ENCODE measurements around the gene FBXO27. TPM values are rescaled to one million over a fixed set of nuclear protein-coding genes. Genes with fewer than 3 reads are reported as not detected.

FBXO27 gene
- total RNA-seq, 1 experiment from 2014 or later, result 18.9 TPM

GRCh38 chr19:39080431-39080830 lies 48.1 kb upstream of the FBXO27 start:
- TF ChIP-seq, protein P1, sequence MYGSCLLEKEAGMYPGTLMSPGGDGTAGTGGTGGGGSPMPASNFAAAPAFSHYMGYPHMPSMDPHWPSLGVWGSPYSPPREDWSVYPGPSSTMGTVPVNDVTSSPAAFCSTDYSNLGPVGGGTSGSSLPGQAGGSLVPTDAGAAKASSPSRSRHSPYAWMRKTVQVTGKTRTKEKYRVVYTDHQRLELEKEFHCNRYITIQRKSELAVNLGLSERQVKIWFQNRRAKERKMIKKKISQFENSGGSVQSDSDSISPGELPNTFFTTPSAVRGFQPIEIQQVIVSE (CRISPR knock-in tag; IDR thresholded peaks at IDR 0.05; ENCODE audit: borderline replicate concordance), result no peak
- POLR2A ChIA-PET, result no interaction called here
- Mint-ChIP-seq H3K9me3 (no peaks in the 10 kb centered on the region), H3K27me3 (ENCODE audit: low read depth) (peaks cover 37% of the 10 kb centered on the region), H3K4me3 (no peak overlapping the region), H3K4me1 (peaks cover 19% of the 10 kb centered on the region), H3K36me3 (no peaks in the 10 kb centered on the region), H3K27ac (no peak overlapping the region)
- ATAC-seq (no peak), DNase-seq (ENCODE audit: low spot score) (no peak)
- CTCF ChIA-PET, result no interaction called here

DNA sequence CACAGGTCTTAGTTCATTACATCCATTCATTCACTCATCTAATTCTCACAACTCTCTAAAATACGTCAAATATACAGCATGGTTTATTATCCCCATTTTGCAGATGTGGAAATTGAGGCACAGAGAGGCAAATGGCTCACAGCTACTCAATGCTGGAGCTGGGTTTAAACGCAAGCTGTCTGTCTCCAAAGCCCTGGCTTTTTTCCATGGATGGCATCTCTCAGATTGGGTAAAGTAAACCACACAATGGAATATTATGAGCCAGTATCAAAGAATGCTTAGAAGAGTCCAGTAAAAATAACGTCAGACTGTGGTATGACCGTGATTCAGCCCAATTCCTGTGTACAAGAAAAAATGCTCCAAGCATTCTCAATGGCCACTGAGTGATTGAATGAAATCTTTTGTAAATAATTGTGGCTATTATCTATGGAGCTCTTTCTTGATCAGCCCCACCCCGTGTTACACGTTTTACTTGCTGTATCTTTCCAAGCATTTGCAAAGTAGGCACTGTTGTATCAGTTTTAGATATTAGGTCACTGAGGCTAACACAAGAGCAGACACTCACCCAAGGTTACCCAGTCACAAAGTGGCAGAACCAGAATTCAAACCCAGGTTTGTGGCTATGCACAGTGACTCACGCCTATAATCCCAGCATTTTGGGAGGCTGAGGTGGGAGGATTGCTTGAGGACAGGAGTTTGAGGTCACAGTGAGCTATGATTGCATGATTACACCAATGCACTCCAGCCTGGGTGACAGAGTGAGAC lies 46.3 kb upstream of the FBXO27 start:
- peaks cover 19% of the 10 kb centered on the region for H3K27me3 Mint-ChIP-seq (ENCODE audit: low read depth)
- CTCF ChIA-PET, result interaction anchor here (1.0 to 1.5 kb wide), 3 partner anchors 40 to 44 kb away, joined by 3 read pairs; no protein-coding TSS in a partner anchor
- no peak for DNase-seq (ENCODE audit: low spot score)

DNA sequence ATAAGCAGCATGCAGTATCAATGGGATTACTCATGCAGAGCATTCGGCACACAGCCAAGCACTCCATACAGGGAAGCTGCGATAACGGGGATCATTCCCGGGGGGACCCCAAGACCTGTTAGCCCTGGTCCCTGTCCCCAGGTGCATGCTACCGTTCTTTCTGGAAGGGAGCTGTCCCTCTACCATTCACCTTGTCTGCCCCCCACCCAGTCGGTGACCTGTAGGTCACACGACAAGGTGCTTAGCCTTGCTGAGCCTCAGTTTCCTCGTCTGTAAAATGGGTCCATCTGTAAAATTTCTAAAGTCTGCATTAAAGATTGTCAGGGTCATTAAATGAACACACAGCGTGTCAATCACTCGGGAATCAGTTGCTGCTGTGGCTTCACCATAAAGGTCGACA lies 45.0 kb upstream of the FBXO27 start:
- CTCF ChIA-PET, result no interaction called here
- no peak for ATAC-seq
- H3K9me3 Mint-ChIP-seq, result no peaks in the 10 kb centered on the region
- no peak overlapping the region for H3K4me3 Mint-ChIP-seq
- POLR2A ChIA-PET, result no interaction called here
- H3K27ac Mint-ChIP-seq, result no peak overlapping the region
- DNase-seq (ENCODE audit: low spot score), result no peak
- H3K27me3 Mint-ChIP-seq (ENCODE audit: low read depth), result peaks cover 6% of the 10 kb centered on the region
- no peaks in the 10 kb centered on the region for H3K36me3 Mint-ChIP-seq
- no peaks in the 10 kb centered on the region for H3K4me1 Mint-ChIP-seq
- no peak for TF ChIP-seq ZNF232 (CRISPR knock-in tag; IDR thresholded peaks at IDR 0.05)
- no peak for TF ChIP-seq ATF1 (CRISPR knock-in tag; IDR thresholded peaks at IDR 0.05)
- no peak for TF ChIP-seq MYBL2 (CRISPR knock-in tag; IDR thresholded peaks at IDR 0.05)
- no peak for TF ChIP-seq ZNF219 (CRISPR knock-in tag; IDR thresholded peaks at IDR 0.05; ENCODE audit: borderline replicate concordance)
- TF ChIP-seq IRF2 (CRISPR knock-in tag; IDR thresholded peaks at IDR 0.05; ENCODE audit: borderline replicate concordance, low read depth), result no peak
- TF ChIP-seq STAT6 (CRISPR knock-in tag; conservative IDR thresholded peaks at IDR 0.05; ENCODE audit: low read depth), result no peak
- no peak for TF ChIP-seq ZNF396 (CRISPR knock-in tag; IDR thresholded peaks at IDR 0.05; ENCODE audit: borderline replicate concordance)
- no peak for TF ChIP-seq JUN (CRISPR knock-in tag; IDR thresholded peaks at IDR 0.05)
- no peak for TF ChIP-seq ZNF416 (CRISPR knock-in tag; IDR thresholded peaks at IDR 0.05)
- TF ChIP-seq, protein P2, sequence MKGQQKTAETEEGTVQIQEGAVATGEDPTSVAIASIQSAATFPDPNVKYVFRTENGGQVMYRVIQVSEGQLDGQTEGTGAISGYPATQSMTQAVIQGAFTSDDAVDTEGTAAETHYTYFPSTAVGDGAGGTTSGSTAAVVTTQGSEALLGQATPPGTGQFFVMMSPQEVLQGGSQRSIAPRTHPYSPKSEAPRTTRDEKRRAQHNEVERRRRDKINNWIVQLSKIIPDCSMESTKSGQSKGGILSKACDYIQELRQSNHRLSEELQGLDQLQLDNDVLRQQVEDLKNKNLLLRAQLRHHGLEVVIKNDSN (CRISPR knock-in tag; IDR thresholded peaks at IDR 0.05), result no peak
- TF ChIP-seq AR (CRISPR knock-in tag; IDR thresholded peaks at IDR 0.05), result no peak
- no peak for TF ChIP-seq GRHL2 (CRISPR knock-in tag; IDR thresholded peaks at IDR 0.05; ENCODE audit: insufficient replicate concordance, severe bottlenecking)
- TF ChIP-seq NR3C1 (CRISPR knock-in tag; conservative IDR thresholded peaks at IDR 0.05; ENCODE audit: low read depth), result no peak

More for the DNA sequence above, 46.3 kb upstream of the FBXO27 start:
- POLR2A ChIA-PET, result no interaction called here
- Mint-ChIP-seq H3K4me1 (peaks cover 11% of the 10 kb centered on the region), H3K9me3 (no peaks in the 10 kb centered on the region), H3K4me3 (no peak overlapping the region), H3K27ac (no peak overlapping the region), H3K36me3 (no peaks in the 10 kb centered on the region)
- TF ChIP-seq MAX (CRISPR knock-in tag; IDR thresholded peaks at IDR 0.05) (no peak), KAT7 (CRISPR knock-in tag; IDR thresholded peaks at IDR 0.05; ENCODE audit: borderline replicate concordance) (no peak), CREB1 (CRISPR knock-in tag; IDR thresholded peaks at IDR 0.05) (no peak), TEAD1 (CRISPR knock-in tag; IDR thresholded peaks at IDR 0.05) (no peak), ZBTB43 (CRISPR knock-in tag; IDR thresholded peaks at IDR 0.05) (no peak), ZNF671 (CRISPR knock-in tag; IDR thresholded peaks at IDR 0.05) (no peak), TCF7 (CRISPR knock-in tag; IDR thresholded peaks at IDR 0.05; ENCODE audit: low read depth) (no peak)
- TF ChIP-seq, protein P3, sequence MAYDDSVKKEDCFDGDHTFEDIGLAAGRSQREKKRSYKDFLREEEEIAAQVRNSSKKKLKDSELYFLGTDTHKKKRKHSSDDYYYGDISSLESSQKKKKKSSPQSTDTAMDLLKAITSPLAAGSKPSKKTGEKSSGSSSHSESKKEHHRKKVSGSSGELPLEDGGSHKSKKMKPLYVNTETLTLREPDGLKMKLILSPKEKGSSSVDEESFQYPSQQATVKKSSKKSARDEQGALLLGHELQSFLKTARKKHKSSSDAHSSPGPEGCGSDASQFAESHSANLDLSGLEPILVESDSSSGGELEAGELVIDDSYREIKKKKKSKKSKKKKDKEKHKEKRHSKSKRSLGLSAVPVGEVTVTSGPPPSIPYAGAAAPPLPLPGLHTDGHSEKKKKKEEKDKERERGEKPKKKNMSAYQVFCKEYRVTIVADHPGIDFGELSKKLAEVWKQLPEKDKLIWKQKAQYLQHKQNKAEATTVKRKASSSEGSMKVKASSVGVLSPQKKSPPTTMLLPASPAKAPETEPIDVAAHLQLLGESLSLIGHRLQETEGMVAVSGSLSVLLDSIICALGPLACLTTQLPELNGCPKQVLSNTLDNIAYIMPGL (CRISPR knock-in tag; IDR thresholded peaks at IDR 0.05), result no peak
- ATAC-seq, result no peak
